ENCODE measurements around the gene GTF2F1.
"Not testable (repeated sequence)": the region's sequence is repeated elsewhere in the genome, so short reads cannot be mapped to it uniquely, and the experiment has no call there.

The GTF2F1 gene, protein sequence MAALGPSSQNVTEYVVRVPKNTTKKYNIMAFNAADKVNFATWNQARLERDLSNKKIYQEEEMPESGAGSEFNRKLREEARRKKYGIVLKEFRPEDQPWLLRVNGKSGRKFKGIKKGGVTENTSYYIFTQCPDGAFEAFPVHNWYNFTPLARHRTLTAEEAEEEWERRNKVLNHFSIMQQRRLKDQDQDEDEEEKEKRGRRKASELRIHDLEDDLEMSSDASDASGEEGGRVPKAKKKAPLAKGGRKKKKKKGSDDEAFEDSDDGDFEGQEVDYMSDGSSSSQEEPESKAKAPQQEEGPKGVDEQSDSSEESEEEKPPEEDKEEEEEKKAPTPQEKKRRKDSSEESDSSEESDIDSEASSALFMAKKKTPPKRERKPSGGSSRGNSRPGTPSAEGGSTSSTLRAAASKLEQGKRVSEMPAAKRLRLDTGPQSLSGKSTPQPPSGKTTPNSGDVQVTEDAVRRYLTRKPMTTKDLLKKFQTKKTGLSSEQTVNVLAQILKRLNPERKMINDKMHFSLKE

DNA sequence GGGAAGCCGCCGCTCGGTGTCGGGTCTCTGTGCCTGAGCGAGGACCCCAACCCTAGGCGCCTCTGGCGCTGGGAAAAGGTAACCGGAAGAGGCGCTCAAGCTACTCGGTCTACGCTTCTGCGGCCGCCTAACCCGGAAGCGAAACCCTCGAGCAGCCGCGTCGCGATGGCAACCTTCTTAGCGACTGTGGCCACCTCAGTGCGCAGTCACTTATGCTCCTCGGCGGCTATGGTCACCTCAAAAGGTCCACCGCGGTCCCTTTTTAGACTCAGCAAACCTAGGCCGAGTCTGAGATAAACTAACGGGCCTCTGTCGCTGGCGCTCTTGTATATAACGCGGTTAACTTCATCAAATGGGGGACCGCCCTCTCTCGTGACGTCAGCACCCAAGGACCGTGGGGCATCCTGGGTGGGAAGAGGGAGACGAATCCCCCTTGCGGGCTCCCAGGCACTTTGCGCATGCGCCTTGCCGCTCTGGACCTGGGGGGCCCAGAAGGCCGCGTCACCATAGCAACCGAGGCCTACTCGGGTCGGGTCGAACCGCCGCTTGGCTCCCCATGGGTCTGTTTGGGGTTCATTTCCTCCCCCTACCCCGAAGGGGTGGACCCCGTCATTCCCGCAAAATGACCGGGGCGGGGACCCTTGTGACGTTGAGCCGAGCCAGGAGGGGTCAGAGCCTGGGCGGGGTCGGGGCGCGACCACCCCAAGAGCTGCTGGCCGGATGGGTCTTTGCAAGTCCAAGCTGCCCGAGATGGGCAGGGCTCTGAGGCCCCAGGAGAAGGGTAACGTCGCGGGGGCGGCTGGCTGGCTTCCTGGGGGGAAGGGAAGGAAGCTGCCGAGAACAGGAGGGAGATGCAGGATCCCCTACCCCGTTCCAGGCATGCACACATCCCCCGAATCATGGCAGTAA lies at the start of gene GTF2F1:
GTF2F1 (minus strand) TSS at position 91 of the 909 bp plus-strand sequence. CDS start 169 bp downstream, outside the sequence.
- DNase-seq, result peak; percentile 92

DNA sequence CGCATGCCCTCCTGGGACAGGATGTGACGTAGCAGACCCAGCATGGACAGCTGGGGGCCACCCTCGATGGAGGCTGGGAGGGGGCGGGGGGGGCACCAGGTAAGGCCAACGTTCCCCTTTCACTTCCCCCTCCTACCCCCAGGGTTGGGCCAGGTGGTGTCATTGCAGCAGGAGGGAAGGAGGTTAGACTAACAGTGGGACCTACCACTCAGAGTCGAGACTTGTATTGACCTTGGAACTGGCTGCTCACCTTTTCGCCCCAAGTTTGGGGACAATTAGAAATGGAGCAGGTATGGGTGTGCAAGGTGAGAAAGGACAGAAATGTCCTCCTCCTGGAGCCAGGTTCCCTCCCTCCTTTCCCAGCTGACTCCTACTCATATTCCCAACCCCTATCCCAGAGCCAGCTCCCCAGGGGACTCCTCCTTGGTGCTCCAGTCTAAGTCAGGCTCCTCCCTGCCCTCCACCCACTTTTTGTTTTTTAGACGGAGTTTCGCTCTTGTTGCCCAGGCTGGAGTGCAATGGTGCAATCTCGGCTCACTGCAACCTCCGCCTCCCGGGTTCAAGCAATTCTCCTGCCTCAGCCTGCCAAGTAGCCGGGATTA lies 49.2 kb upstream of the GTF2F1 start:
- no peak for DNase-seq

DNA sequence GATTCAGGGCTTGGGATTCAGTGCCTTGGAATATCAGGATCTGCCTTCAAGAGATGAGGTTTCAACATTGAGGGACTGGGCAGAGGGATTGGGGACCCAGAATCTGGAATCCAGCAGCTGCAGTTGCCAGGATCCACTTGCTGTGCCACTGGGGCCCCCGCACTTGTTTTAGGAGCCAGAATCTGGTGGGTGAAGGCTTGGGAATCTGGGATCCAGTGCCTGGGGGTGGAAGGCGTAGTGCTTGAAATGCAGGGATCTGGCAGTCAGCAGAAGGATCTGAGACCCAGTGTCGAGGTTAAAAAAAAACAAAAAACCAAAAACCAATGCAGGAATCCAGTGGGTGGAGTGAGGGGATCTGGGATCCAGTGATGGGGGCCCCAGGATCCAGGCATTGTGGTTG lies 47.9 kb upstream of the GTF2F1 start:
- no peak for DNase-seq

DNA sequence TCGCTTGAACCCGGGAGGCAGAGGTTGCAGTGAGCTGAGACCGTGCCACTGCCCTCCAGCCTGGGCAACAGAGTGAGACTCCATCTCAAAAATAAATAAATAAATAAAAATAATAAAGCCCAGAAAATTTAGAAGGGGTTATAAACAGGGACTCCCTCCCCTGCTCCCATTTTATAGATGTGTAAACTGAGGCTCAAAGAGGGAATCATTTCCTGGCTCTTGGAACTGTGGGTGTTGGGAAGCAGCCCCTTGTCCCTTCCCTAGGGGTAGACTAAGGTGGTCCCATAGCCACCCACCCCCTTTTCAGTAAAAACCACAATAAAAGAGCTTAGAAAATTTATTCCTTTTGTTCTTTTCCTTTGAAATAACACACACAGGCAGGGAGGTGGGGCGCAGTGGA lies 46.8 kb upstream of the GTF2F1 start:
- no peak for DNase-seq

DNA sequence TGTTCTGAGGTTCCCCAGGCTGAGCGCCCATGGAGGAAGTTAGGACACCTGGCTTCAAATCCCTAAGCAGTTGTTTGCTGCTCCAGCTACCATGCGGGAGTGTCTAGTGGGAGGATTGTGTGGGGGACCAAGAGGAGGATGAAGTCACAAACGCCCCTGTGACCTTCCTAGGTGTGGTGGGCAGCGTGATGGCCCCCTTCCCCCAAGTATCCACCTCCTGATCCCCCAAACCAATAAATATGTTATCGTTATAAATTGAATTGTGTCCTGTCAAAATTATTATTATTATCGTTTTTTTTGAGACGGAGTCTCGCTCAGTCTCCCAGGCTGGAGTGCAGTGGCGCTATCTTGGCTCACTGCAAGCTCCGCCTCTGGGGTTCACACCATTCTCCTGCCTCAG lies 40.7 kb upstream of the GTF2F1 start, which contains the start of gene SLC25A41:
SLC25A41 (minus strand) TSS at position 101 of the 400 bp plus-strand sequence; CDS start at position 31, 70 bp downstream.
- no peak for DNase-seq

DNA sequence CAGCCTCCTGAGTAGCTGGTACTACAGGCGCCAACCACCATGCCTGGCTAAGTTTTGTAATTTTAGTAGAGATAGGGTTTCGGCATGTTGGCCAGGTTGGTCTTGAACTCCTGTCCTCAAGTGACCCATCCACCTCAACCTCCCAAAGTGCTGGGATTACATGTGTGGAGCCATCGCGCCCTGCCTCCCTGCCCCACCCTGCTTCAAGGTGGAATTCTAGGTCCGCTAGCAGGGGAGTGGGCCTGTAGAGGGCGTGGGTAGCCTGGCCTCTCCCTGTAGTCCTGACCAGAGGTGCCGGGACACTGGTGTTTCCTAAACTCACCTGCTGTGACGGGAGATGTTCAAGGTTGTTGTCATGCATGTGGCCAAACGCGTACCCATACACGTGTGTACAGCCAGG lies 40.2 kb upstream of the GTF2F1 start:
- DNase-seq, result no peak

DNA sequence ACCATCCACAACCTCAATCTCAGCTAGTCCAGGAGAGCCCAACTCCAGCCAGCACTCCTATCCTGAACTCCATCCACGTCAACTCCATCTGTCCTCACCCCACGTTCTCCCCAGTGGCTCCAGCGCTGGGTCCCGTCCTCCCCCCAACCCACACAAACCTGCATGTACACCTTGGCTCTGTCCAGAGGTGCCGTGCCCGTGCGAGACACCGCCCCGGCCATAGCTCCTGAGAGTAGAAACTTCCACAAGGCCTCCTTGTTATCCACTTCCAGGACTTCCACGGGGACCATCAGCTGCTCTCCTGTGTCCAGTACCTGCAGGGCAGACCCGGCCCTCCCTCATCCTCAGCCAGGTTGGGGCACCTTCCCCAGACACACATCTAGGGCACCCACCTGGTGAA lies 38.9 kb upstream of the GTF2F1 start:
- DNase-seq, result no peak

DNA sequence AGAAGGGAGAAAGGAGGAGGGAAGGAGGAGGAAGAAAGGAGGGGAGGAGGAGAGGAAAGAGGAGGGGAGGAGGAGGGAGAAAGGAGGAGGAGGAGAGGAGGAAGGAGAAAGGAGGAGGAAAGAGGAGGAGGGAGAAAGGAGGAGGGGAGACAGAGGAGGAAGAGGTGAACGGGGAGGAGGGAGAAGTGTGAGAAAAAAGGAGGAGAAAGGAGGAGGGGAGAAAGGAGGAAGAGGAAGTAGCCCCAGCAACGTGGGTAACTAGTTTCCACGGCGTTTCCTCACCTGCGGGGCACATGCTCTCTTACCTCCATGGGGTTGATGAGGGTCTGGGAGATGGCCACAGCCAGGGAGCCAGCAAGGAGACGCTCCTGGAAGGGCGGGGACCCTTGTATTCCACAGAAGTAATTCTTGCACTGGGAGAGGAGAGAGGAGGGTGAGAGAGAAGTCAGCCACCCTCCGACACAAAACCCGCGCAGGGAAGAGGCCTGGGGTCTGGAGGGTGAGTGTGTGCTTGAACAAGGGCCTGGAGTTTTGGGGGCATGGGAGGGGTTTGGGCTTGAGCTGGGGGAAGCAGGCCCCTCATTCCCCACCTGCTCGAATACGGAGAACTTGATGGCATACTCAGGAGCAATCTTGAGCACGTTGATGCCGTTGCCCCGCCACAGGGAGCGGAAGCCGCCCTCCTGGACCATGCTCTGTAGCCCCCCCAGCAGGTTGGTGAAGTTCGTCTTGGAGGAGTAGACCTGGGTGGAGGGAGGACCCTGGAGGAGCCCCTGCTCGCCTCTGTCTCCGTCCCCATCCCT lies 36.7 kb upstream of the GTF2F1 start:
- DNase-seq, result no peak

DNA sequence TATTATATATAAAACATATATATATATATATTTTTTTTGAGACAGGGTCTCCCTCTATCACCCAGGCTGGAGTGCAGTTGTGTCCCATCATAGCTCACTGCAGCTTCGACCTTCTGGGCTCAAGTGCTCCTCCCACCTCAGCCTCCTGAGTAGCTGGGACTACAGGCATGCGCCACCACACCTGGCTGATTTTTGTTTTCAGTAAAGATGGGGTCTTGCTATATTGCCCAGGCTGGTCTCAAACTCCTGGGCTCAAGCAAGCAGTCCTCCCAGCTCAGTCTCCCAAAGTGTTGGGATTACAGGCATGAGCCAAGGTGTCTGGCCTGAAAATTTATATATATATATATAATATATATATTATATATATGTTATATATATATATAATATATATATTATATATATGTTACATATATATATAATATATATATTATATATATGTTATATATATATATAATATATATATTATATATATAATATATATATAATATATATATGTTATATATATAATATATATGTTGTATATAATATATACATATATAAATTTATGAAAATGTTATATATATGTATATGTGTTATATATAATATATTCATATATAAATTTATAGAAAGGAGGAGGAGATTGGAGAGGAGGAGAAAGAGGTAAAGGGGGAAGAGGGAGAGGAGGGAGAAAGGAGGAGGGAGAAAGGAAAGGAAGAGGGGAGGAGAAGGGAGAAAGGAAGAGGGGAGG lies 35.9 kb upstream of the GTF2F1 start:
- DNase-seq, result not testable (repeated sequence)

DNA sequence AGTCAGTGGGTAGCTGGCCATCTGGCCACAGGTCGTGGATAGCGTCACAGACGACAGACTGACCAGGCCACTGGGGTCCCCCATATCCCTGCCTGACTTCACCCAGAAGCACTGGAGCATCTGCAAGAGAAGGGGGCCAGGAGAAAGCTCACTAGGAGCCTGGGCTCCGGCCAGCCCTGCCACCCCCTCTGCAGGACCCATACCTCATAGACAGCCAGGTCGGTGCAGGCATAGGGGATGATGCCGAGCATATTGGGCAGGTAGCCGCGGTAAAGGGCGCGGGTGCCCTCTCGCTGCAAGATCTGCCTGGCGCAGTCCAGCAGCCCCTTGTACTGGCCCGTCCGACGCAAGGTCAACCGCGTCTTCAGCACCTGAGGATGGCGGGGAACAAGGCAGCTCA lies 34.2 kb upstream of the GTF2F1 start:
- DNase-seq, result no peak

DNA sequence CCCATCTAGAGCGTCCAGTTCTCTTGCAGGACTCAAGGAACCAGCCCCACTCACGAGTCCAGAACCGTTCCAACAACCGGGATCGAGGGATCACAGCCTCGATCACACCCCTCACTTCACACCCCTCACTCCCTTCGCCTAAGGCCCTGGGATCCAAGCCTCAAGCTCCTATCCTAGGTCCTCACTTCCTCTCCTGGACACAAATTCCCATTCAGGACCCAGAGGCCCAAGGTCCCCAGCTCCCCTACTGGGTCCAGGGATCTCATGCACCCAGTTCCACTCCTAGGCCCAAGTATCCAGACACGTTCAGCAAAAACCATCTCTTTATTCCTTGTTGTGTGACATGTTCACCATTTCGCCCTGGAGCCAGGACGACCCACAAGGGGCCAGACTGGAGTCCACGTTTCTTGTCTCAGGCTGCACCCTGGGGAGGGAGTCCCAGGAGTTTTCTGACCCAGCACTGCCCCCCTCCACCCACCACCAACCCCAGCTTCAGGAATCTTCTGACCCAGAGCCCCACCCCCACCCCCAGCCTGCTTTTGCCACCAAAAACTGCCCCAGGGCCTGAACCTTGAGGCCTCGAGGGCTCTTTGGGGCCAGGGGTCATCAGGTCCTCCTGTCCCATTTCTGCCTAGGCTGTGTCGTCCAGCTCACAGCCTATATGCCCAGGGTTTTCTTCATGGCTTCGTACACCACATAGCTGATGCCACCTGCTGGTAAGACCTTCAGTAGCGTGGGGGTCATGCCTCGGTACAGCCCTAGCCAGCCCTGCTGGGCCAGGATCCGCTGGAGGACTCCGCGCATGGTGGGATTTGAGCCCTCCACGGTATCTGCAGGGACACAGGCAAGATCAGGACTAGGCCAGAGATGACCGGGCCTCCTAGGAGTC lies 33.0 kb upstream of the GTF2F1 start:
- no peak for DNase-seq

DNA sequence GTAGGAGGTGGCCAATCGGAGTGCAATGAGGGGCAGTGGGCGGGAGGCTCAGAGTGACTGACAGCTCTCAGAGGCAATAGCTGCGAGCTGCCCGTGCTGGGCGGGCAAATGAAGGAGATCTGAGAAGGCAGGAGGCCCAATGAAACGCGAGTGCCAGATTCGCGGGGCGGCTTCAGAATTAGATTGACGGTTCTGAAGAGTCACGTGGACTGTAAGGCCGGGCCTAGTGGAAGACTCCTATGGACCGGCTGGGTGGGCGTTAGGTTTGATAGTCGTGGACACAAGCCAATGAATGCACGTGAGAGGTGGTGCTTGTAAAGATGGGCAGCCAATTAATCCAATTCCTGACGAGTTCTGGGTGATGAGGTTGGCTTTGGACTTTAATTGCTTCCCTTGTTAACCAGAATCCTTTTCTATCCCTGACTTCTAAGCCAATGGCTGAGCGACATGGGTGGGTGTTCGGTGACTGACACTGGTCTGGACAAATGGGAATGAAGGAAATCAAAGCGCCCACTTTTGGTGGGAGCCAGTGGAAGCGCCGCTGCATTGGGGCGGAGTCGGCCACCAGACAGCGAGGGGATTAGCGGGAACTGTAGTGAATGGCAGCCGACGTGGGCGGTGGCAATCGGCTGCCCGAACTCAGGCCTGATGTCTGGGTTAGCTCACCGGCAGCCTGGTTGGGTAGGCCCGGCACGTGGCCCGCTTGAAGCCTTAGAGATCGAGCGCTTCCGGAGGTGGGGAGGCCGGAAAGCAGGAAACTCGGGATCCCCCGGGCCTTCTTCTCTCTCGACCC lies 32.2 kb upstream of the GTF2F1 start:
- peak; percentile 97 for DNase-seq

DNA sequence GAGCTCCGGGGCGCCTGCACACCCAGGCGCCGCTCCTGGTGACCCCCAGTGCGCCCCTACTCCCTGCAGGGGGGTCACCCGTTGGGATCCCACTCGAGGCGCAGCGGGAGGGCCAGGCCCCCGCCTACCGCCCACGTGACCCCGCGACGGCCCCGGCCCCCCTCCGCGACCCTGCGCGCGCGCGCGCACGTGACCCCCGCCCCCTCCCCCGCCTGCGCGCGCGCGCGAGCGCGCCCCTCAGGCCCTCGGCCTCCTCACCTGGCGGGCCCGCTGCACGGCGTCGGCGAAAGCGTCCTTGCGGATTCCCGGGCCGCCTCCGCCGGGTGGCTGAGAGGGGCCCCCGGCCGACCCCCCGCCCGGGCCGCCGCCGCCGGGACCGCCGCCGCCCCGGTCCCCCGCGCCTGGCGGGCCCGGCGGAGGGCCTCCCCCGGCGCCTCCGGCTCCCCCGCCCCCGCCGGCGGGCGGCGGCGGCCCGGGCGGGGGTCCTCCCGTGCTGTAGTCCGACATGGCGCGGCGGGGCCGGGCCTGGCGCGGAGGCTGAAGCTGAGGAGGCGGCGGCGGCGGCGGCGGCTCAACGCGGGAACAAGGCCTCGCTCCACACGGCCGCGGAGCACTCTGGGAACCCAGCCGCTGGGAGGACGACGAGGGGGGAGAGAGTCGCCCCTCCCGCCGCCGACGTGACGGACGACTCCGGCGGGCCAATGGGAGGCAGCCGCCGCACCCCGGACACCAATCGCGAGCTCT lies 31.4 kb upstream of the GTF2F1 start, which contains the start of gene KHSRP:
KHSRP (minus strand) TSS at position 617 of the 744 bp plus-strand sequence; CDS start at position 507, 110 bp downstream.
- DNase-seq, result peak; percentile 44

DNA sequence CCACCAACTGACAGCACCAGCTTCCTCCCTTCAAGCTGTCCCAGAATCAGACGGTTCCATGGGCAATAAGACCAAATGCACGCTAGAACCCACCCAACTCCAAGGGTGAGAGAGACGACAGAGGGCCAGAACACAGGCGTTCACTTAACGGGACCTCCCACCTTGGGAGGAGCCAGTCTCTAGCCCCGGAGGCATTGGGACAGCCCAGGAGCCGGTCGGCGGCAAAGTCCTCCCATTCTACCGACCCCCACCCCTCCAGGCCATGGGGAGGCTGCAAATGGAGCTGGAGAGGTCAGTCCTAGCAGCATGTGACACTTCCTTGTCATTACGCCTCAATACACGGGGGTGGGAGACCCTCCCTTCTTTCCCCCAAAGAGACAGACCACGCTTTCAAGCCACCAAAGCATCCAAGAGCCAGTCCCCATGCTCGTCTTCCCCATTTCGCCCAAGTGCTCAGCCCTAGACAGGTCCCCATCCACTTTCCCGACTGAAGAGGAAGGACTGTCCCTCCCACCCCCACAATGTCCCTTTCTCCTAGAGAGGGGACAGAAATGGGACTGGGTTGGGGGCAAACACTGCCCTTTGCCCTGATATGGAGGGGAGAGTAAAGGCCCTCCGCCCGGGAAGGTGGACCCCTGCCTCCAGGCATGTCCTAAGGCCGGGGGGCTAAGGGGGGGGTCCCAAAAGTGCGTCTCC lies 30.7 kb upstream of the GTF2F1 start:
- peak; percentile 33 for DNase-seq

DNA sequence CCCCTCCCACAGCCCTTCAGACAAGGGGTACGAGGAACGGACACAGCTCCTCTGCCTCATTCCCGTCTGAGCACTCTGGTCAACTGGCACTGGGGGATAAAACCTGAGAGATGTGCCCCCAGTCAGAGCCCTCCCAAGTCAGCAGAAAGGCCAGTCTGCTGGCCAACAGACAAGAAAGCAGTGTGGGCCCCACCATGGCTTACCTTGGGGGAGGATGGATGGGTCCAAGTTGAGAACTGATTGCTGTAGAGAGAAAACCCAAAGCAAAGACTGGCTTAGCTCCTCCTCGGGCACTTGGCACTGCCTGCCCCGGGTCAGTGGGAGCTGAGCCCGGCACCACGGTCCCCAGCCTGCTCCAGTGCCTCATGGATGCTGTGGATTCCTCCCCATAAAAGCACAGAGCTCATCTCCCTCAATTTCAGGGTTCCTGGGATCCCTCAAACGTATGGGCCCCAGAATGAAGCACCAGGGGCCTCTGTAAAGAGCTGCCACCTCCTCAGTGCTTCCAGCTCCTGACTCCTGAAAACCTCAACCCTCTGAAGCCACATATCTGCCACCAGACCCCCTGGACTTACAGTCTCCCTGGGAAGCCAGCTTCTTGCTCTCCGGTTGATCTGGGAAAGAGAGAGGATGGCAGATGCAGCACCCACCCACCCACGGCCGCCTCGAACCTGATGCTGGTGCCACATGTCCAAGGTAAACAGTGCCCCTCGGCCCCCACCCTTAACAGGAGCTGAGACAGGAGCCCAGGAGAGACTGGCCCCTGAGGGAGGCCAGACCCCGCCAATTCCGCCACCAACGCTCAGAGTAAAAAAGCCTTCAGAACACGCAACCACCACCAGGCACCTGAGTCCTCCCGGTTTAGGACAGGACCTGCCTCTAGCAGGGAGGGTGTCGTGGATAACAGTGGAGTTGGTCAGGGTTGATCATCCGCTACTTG lies 28.4 kb upstream of the GTF2F1 start:
- no peak for DNase-seq

DNA sequence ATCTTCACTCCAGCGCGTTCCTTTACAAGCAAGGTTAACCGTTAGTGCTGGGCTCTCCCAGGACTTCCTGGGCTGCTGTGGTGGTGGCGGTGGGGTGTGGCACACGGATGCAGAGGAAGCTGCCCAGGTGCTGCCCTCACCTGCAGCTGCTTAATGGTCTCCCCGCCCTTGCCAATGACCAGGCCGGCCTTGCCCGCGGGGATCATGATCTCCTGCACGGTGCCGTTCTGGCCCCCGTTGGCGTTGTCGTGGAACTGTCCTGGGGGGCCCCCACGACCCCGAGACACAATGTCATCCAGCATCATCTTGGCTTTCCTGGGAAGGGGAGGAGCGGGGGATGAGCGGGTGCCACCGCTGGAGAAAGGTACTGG lies 25.6 kb upstream of the GTF2F1 start:
- no peak for DNase-seq

Measured in stimulated activated CD4-positive, alpha-beta T cell treated with anti-CD3 and anti-CD28 coated beads, Interleukin-12 subunit alpha, Interleukin-12 subunit beta, amount 100 ng/mL, for 4 hours (primary cell).